Muscle layer of duodenum (tissue), 2 donors: Measurements from ENCODE around the gene TSPAN8.

Source experiments
- H3K27ac ChIP-seq: one replicate; pipeline ENCODE4 v1.7.0; 2013; ENCODE audit warnings: mild to moderate bottlenecking, low read length
- H3K27me3 ChIP-seq: one replicate; pipeline ENCODE4 v1.7.0; 2013; ENCODE audit warnings: low read depth, mild to moderate bottlenecking, control low read depth, low read length
- H3K36me3 ChIP-seq, 2 donors: one replicate each; pipeline ENCODE4 v1.7.0; 2013; ENCODE audit warnings: low read length in 2 of 2, control low read depth in 1 of 2, mild to moderate bottlenecking in 1 of 2; ENCODE audit not compliant: insufficient read depth in 2 of 2, control insufficient read depth in 1 of 2
- H3K4me1 ChIP-seq, 2 donors: one replicate each; pipeline ENCODE4 v1.7.0; 2013; ENCODE audit warnings: low read length in 2 of 2, mild to moderate bottlenecking in 2 of 2, control low read depth in 1 of 2, moderate library complexity in 1 of 2; ENCODE audit not compliant: insufficient read depth in 2 of 2, control insufficient read depth in 1 of 2
- H3K4me3 ChIP-seq, 2 donors: one replicate each; pipeline ENCODE4 v1.7.0; 2013; ENCODE audit warnings: low read length in 2 of 2, low read depth in 1 of 2, mild to moderate bottlenecking in 1 of 2
- H3K9me3 ChIP-seq, 2 donors: one replicate each; pipeline ENCODE4 v1.7.0; 2013; ENCODE audit warnings: low read length in 2 of 2, control low read depth in 1 of 2, mild to moderate bottlenecking in 1 of 2; ENCODE audit not compliant: control insufficient read depth in 1 of 2
- donor health status: healthy.

TSPAN8 gene

DNA sequence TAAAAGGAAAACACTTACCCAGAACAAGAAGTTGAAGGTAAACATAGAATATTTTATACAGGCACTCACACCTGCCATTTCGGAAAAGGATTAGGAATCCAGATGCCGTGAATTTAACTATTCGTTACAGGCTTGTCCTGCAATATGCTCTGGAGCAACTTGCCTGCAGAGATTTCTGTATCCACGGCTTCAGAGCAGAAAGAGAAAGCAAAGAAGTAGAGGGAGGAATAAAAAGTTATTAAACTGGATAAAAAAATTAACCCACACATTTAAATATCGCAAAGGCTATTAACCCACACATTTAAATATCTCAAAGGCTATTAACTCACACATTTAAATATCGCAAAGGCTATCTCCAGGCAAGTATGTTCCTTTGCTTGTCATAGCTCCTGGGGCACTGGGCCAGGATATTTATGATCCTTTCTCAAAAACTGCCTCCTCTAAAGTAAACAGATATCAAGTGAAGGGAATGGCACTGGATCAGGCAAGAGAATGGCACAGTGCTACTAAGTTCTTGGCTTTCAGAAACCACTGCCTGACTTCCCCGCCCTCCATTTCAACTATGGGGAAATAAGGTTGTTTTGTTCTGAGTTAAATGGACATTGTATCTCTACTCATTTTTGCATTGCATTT lies at the start of gene TSPAN8:
Gene TSPAN8 (minus strand): TSS at position 399 of the 633 bp plus-strand sequence. CDS start 321 bp downstream, at position 78.
- Histone ChIP-seq H3K9me3 (no peaks in the 10 kb centered on the region), H3K36me3 (no peaks in the 10 kb centered on the region), H3K27ac (peak within 1 kb of the TSS; percentile 86), H3K4me3 (peak within 1 kb of the TSS in 1 of 2 donors; percentile 61), H3K27me3 (no peaks in the 10 kb centered on the region), H3K4me1 (no peaks in the 10 kb centered on the region)

DNA sequence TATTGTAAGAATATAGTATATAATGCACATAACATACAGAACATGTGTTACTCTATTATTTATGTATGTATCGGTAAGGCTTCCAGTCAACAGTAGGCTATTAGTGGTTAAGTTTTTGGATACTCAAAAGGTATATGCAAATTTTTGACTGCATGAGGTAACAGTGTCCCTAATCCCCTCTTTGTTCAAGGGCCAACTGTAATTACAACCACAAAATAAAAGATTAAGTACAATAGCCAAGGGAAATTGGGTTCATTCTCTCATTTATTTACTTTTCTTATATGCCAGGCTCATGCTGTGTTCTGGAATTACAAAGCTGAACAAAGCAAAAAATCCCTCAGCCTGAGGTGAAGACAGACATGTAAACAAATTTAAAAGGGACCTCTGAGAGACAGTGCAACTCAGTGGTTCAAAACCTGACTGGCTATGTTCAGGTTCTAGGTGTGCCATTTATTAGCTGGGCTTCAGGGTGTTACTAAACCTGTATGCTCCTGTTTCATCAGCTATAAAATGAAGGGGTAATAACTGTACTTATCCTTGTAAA lies 43.4 kb upstream of the TSPAN8 start:
- H3K4me1 ChIP-seq: no peaks in the 10 kb centered on the region
- no peak overlapping the region for H3K27ac ChIP-seq
- H3K9me3 ChIP-seq: no peaks in the 10 kb centered on the region
- no peaks in the 10 kb centered on the region for H3K36me3 ChIP-seq
- no peaks in the 10 kb centered on the region for H3K27me3 ChIP-seq
- no peak overlapping the region for H3K4me3 ChIP-seq

DNA sequence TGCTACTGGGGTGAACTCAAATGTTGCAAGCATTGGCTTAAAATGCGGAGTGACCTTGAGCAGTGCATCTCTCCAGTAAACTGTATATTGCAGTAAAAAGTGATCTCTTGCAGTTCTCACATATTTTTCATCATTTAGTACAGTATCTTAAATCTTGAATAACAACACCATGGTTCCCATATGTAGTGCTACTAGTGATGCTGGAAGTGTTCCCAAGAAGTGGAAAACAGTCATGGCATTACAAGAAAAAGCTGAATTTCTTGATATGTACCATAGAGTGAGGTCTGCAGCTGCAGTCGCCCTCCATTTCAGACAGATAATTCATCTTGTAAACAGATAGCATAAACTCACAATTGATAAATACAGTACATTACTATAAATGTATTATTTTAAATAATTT lies 42.9 kb upstream of the TSPAN8 start:
- Histone ChIP-seq H3K4me3 (no peak overlapping the region), H3K27ac (no peak overlapping the region), H3K9me3 (no peaks in the 10 kb centered on the region), H3K36me3 (no peaks in the 10 kb centered on the region), H3K27me3 (no peaks in the 10 kb centered on the region), H3K4me1 (no peaks in the 10 kb centered on the region)

DNA sequence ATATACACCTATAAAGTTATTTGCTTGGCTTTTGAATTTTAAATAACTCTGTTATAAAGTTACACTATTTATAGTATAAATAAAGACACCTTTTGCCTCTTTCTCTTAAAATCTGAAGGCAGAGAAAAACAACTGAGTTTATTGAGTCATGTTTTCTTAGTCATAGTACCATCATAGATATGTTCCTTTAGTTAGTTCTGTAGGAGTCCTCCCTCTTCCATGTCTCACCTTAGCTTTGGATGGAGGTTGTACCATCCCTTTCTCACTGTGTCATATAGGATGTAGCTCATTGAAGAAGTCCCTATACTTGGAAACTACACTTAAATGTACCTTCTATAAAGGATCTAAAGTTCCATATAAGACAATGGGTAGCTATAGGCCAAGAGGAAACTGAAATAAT lies 39.7 kb upstream of the TSPAN8 start:
- H3K4me1 ChIP-seq: no peaks in the 10 kb centered on the region
- H3K9me3 ChIP-seq: no peaks in the 10 kb centered on the region
- H3K27ac ChIP-seq: no peak overlapping the region
- no peak overlapping the region for H3K4me3 ChIP-seq
- H3K36me3 ChIP-seq: no peaks in the 10 kb centered on the region
- no peaks in the 10 kb centered on the region for H3K27me3 ChIP-seq

DNA sequence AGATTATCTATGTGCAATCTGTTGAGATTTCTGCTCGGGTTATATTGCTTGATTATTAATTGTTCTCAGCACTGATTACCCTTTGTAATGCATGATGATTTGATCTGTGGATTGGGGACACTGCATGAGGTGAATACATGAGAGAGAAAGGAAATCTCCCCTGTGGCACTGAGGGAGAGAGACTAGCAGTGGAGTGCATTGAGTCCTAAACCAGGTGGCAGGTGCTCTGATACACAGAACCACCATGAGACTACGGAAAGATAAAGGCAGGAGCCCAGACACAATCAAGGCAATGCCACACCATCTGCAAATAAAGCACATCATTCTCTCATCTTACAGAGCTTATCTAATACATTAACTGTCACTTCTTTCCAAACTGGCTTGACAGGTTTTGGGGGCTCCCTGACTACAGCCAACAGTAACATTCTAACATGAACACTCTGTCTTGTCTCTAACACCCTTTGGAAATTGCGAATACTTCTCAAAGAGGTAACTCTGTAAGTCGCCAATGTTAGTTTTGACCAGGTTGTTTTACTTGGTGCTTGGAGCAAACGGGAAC lies 37.6 kb upstream of the TSPAN8 start:
- no peaks in the 10 kb centered on the region for H3K4me1 ChIP-seq
- no peak overlapping the region for H3K4me3 ChIP-seq
- H3K36me3 ChIP-seq: no peaks in the 10 kb centered on the region
- no peaks in the 10 kb centered on the region for H3K9me3 ChIP-seq
- no peaks in the 10 kb centered on the region for H3K27me3 ChIP-seq
- no peak overlapping the region for H3K27ac ChIP-seq

DNA sequence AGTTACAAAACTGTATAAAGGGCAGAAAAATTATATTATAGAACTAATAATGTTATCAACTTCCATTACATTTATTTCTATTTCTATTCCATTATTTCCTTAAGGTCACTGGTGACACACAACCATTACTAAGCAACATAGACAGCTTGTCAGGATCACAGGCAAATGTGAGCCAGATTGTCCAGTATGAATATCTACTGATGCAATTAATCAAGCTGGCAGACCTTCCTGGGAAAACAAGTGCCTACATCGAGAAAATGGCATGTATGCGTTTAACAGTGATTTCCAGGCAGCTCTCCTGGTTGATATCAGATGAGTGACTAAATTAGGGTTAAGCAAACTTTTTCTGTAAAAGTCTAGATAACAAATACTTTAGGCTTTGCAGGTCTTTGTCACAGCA lies 36.9 kb upstream of the TSPAN8 start:
- Histone ChIP-seq H3K4me3 (no peak overlapping the region), H3K4me1 (no peaks in the 10 kb centered on the region), H3K27me3 (no peaks in the 10 kb centered on the region), H3K27ac (no peak overlapping the region), H3K36me3 (no peaks in the 10 kb centered on the region), H3K9me3 (no peaks in the 10 kb centered on the region)

DNA sequence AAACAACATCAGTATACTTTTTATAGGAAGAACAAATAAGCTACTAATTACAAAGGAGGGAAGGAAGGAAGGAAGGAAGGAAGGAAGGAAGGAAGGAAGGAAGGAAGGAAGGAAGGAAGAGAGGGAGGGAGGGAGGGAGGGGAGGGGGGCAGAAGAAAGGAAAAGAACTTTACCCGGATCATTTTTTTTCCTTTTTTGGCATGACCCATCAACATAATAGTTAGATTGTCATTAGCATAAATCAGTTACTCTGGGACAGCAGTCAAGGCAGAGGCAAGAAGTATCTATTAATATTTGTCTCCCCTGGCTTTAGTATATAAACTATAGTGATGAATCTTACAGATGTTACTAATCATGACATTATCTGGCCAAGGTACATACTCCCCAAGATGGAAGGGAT lies 35.2 kb upstream of the TSPAN8 start:
- H3K9me3 ChIP-seq: no peaks in the 10 kb centered on the region
- no peaks in the 10 kb centered on the region for H3K27me3 ChIP-seq
- H3K36me3 ChIP-seq: no peaks in the 10 kb centered on the region
- H3K4me1 ChIP-seq: no peaks in the 10 kb centered on the region
- H3K27ac ChIP-seq: no peak overlapping the region
- no peak overlapping the region for H3K4me3 ChIP-seq

DNA sequence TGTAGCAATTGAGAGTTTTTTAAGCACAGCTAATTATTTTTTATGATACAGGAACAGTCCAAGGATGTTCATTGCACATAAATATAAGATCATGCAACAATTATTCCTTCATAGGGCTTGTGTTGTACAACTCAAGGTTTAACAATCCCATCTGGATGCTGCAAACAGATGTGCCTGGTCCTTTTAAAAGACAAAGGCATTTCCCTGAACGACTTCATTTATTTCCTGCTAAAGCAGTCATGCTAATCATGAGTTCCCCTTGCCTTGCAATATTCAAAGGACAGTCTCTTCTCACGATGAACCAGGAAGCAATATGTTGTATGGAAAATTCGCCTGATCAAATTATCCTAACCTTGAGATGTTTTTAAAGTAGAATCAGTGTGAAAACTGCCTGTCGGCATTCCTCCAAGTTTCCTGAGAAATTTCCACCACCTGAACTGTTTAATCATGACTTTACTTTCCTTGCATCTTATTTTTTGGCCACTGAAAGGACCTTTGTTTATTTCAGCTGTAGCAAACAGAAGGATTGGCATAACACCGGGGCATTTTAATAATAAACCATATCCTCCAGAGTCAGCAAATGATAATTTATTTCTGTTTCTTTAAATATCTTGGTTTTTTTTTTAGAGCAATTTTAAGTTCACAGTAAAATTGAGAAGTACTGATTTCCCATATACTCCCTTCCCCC lies 33.9 kb upstream of the TSPAN8 start:
- Histone ChIP-seq H3K9me3 (no peaks in the 10 kb centered on the region), H3K27ac (no peak overlapping the region), H3K27me3 (no peaks in the 10 kb centered on the region), H3K36me3 (no peaks in the 10 kb centered on the region), H3K4me3 (no peak overlapping the region), H3K4me1 (no peaks in the 10 kb centered on the region)

DNA sequence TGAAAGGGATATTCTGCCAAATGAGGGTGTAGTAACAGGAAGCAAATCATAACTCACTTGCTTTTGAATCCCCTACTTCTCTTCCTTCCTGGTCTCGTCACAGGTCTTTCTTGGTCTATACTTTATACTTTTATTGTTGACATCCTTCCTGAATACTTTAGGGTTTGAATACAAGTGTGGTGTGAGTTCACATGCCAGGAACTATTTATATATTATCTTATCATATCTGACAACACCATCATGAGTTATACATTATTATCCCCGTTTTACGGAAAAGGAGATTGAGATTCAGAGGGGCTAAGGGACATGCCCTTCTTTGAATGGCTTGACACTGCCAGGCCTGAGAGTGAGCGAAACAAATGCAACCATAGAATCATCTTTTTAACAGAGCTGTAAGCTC lies 33.0 kb upstream of the TSPAN8 start:
- H3K4me1 ChIP-seq: no peaks in the 10 kb centered on the region

DNA sequence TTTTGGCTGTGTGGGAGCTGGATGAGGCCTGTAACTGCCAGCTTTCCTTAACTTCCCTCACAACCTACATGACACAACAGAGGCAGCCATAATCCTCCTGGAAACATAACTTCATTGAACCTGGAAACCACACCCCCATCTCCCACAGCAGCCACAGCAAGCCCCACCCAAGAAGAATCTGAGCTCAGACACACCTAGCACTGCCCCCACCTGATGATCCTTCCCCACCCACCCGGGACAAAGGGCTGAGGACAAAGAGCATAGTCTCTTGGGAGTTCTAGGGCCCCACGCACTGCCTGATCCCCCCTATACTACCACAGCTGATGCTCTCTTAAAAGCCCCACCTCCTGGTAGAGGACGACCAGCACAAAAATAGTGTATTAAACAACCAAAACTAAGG lies 29.6 kb upstream of the TSPAN8 start:
- Histone ChIP-seq H3K27ac (no peak overlapping the region), H3K4me3 (no peak overlapping the region), H3K27me3 (no peaks in the 10 kb centered on the region), H3K36me3 (no peaks in the 10 kb centered on the region), H3K4me1 (no peaks in the 10 kb centered on the region), H3K9me3 (no peaks in the 10 kb centered on the region)

More for the DNA sequence above, 33.0 kb upstream of the TSPAN8 start:
- no peak overlapping the region for H3K4me3 ChIP-seq
- no peaks in the 10 kb centered on the region for H3K36me3 ChIP-seq
- no peaks in the 10 kb centered on the region for H3K9me3 ChIP-seq
- H3K27me3 ChIP-seq: no peaks in the 10 kb centered on the region
- no peak overlapping the region for H3K27ac ChIP-seq

DNA sequence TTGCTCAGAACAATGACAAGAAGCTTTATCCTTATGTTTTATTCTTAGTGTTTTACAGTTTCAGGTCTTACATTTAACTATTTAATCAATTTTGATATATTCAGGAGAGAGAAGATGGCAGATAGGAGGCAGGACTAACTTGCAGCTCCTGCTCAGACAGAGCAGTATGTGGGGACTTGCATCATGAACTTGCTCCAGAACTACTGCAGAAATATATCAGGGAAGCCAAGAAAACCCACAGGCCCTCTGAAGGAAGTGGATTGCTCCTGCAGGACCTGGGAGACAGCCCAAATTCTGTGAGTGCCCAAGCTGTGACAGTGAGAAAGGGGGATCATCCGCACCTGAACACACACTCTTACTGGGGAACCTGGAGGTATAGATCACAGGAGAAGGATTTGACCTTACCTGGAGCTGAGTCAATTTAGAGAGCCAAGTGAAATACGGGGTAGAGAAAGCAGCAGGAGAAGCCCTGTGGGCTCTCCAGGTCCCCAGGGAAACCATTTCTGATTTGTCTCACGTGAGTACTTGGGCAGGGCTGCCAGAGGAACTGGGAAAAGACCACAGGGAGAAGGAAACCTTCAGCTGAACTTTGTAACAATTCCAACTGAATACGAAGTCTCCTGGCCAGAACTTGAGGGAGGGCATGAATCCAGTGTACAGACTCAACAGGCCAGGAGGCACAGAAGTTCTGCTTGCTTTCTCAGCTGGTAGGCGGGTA lies 28.9 kb upstream of the TSPAN8 start:
- H3K36me3 ChIP-seq: no peaks in the 10 kb centered on the region

More for the DNA sequence above, 28.9 kb upstream of the TSPAN8 start:
- no peaks in the 10 kb centered on the region for H3K4me1 ChIP-seq
- H3K4me3 ChIP-seq: no peak overlapping the region
- H3K9me3 ChIP-seq: no peaks in the 10 kb centered on the region
- H3K27me3 ChIP-seq: no peaks in the 10 kb centered on the region
- no peak overlapping the region for H3K27ac ChIP-seq
